H1 (cell line): Measurements from ENCODE around the gene UGT1A1. TPM values are rescaled to one million over a fixed set of nuclear protein-coding genes. Genes with fewer than 3 reads are reported as not detected.

Experiments used
- ATF2 ChIP-seq: IDR thresholded peaks from 2 replicates; pipeline ENCODE4 v1.6.1; 2012; ENCODE audit warnings: low read length, inconsistent platforms
- GTF2F1 ChIP-seq: IDR thresholded peaks from 2 replicates; pipeline ENCODE4 v1.6.1; 2012; ENCODE audit warnings: low read depth, low read length, improper control_type of control experiment, borderline replicate concordance
- HDAC2 ChIP-seq, 2 experiments: fragments of 300-600 bp in 1 of 2; sonication (generic) in 1 of 2; IDR thresholded peaks; 2 replicates each; pipeline ENCODE4 v1.6.1; 2011 to 2012; ENCODE audit warnings: low read depth in 2 of 2, low read length in 2 of 2, mild to moderate bottlenecking in 2 of 2, moderate library complexity in 2 of 2, borderline replicate concordance in 1 of 2, inconsistent platforms in 1 of 2
- JUN ChIP-seq: IDR thresholded peaks from 2 replicates; pipeline ENCODE4 v1.6.1; 2011; ENCODE audit warnings: low read depth, mild to moderate bottlenecking, improper control_type of control experiment, low read length
- KDM4A ChIP-seq: IDR thresholded peaks from one replicate; pipeline ENCODE4 v1.7.1; 2012; ENCODE audit warnings: low read depth, mild to moderate bottlenecking, moderate library complexity, low read length, inconsistent platforms; ENCODE audit not compliant: severe bottlenecking
- RFX5 ChIP-seq: IDR thresholded peaks from 2 replicates; pipeline ENCODE4 v1.6.1; 2011; ENCODE audit warnings: low read depth, low read length, improper control_type of control experiment, borderline replicate concordance
- polyA plus RNA-seq, 7 experiments: library from polyadenylated mRNA; depleted of rRNA in 3 of 7; stranded (reverse) in 5 of 7; unstranded in 2 of 7; fragments of >200 nt in 5 of 7; fragments of 200-250 nt in 2 of 7; gene quantifications; 1 replicate in 5 of 7; 2 replicates in 1 of 7; 4 replicates in 1 of 7; pipeline versions ENCODE4 v1.2.1 to v1.2.3, GENCODE V29; 2011 to 2013; ENCODE audit warnings: missing spikeins in 2 of 7, mixed read lengths in 2 of 7
- total RNA-seq: library from RNA; stranded (reverse); fragmentation: NEBNext Ultra II Directional; extraction: Animal tissue kit (Norgen Biotek cat#: 25700); gene quantifications from 2 replicates; pipeline ENCODE4 v1.2.1, GENCODE V29; 2021
- TF ChIP-seq, protein P1 (sequence below): IDR thresholded peaks from 2 replicates; pipeline ENCODE4 v1.6.1; 2012; ENCODE audit warnings: inconsistent platforms

The UGT1A1 gene
- total and polyA plus RNA-seq, 2 of the 8 experiments (the other 6 are each of a cell fraction or from before 2014, with no cell fraction given) = not detected

DNA sequence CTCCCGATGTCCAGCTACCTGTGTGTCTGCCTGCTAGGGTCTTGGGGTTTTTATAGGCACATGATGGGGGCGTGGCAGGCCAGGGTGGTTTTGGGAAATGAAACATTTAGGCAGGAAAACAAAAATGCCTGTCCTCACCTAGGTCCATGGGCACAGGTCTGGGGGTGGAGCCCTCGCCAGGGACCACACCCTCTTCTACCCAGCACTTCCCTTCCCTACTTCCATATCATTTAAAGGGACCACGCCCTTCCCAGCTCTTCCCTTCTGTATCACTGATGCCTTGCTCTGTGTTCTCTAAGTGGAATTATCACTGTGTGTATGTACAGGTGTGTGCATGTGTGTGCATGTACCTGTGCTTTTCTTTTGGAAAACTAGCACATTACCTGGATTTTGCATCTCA is 6.3 kb downstream of the UGT1A1 start (continued):
- TF ChIP-seq ATF2 (no peak), HDAC2 (IDR thresholded peaks at IDR 0.05; ENCODE audit: borderline replicate concordance in 1 of 2, low read depth in 2 of 2, low read length in 2 of 2) (no peak), KDM4A (no peak), RFX5 (no peak), JUN (no peak), GTF2F1 (no peak)
- TF ChIP-seq, protein P1, sequence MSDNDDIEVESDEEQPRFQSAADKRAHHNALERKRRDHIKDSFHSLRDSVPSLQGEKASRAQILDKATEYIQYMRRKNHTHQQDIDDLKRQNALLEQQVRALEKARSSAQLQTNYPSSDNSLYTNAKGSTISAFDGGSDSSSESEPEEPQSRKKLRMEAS = no peak
